CD4-positive, alpha-beta T cell treated with Interleukin-6 at 100 ng/mL for 8 hours (primary cell): ENCODE results near the gene PBX2.

Experiments used
- DNase-seq: peaks from one replicate; pipeline ENCODE4 v3.0.0-alpha.2; 2020; ENCODE audit warnings: mixed read lengths, low spot score

PBX2 gene

DNA sequence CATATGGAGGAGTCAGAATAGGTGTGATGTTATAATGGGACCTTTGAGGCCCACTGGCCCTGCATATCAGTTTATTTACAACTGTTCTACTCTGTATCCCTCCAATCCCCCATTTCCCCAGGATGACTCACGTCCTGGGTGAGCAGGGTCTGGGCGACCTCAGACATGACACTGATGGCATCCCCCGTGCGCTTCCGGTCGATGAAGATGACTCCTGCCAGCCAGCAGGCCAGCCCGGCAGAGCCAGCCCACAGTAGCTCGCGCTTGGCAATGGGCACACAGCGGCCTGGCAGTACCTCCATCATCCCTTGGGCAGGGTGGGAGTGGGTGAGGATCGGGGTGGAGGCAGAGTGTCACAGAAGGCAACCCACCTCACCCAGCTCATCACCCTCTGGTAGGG, 19.7 kb downstream of the PBX2 start:
- DNase-seq: no peak

DNA sequence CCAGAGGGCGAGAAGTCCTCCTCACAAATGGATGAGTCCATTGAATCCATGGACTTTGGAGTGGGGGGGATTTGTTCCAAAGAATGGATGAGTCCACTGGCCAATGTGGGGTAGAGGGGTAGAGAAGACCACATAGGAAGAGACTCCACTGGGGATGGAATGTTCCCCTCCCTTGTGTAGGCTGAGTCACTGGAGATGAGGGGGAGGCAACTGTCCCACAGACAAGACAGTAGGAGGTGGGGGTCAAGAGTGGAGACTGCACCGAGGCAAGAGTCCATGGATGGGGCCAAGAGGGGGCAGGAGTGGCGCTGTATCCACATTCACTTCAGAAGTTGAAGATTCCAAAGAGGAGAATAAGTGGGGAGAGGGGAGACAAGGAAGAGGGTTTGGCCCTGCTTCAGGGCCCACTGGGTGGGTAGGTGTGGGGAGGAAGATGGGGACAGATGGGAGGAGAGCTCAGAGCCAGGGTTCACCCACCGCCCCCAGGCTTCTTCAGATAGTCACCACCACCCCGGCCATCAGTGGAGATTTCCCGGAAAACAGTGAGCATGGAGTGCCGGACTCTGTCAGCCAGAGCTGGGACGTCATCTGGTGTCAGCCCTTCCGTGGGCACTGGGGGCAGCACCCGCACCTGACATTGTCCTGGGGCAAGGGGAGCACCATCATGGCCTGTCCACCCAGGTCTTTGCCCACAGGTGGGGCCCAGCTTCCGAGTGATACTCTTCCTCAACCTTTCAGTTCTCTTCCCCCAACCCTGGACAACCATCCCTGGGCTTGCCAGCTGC, 21.0 kb downstream of the PBX2 start:
- DNase-seq: no peak

DNA sequence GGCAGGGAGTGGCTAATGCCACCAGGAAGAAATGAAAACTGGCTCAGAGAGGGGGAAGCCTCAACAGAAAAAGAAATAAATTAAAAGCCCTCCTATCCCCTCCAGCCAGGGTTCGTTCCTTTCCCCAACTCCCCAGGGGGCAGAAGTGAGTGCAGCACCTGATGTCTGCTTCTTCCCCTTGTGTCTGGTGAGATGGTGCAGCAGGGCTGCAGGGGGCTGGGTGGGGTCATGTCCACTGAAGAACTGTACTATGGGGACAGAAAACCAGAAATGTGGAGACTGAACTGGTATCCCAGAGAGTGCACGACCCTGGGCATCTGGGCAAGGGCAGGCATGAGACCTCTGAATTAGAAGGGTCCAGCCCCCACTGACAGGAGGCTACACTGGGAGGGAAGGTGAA, 21.7 kb downstream of the PBX2 start:
- no peak for DNase-seq

DNA sequence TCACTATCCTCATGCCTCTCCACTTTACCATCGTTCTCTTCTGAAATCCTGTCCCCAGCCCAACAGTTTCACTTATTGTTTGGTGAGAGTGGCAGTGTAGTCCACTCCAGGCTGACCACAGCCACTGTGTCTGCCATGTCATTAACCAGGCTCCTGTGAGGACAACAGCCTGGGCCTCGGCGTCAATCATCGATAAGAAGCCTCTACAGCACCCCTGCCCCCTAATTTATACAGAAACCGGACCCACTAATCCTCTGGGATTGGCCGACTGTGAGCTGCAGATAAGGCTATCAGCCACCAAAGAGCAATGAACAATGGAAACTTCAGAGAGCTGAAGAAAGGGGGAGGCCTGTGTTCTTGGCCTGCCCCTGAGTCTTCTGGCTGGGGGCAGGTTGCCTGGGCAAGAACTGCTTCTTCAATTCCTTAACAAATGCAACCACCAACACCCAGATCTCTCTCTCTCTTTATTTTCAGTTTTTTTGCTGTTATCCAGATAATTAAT, 22.2 kb downstream of the PBX2 start:
- DNase-seq: no peak

DNA sequence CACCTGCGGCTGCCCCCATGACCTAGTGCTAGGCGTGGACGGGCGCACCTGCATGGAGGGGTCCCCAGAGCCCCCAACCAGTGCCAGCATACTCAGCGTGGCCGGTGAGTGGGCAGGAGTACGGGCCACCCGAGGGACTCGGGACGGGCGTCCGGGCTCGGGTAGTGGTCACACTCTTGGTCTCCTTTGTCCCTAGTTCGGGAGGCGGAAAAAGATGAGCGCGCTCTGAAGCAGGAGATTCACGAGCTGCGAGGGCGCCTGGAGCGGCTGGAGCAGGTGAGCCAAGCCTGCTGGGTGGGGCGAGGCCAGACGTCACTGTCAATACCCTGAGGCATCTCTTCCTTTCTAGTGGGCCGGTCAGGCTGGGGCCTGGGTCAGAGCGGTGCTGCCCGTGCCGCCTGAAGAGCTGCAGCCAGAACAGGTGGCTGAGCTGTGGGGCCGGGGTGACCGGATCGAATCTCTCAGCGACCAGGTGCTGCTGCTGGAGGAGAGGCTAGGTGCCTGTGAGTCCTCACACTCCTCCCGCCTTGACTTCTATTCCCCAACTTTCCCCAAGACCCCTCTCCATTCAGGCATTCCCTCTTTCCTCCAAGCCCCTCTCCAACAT, 22.7 kb downstream of the PBX2 start:
- DNase-seq: no peak

DNA sequence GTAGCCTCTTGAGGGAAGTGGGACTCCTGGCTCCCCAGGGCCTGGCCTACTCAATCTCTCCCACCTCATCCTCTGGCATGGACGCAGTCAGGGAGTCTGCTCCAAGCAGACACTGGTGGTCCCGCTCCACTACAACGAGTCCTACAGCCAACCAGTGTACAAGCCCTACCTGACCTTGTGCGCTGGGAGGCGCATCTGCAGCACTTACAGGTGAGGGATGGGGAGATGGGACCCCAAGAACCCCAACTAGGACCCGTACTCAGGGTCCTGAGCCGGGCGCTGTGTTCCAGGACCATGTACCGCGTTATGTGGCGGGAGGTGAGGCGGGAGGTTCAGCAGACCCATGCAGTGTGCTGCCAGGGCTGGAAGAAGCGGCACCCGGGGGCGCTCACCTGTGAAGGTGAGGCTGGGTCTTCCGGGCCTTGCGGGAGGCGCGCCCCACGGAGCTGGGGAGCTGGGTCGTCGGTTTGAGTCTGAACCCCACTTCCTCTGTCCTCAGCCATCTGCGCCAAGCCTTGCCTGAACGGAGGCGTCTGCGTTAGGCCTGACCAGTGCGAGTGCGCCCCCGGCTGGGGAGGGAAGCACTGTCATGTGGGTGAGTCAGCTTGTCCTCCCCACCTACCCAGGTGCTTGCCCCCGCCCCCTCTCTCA, 23.5 kb downstream of the PBX2 start:
- DNase-seq: no peak

DNA sequence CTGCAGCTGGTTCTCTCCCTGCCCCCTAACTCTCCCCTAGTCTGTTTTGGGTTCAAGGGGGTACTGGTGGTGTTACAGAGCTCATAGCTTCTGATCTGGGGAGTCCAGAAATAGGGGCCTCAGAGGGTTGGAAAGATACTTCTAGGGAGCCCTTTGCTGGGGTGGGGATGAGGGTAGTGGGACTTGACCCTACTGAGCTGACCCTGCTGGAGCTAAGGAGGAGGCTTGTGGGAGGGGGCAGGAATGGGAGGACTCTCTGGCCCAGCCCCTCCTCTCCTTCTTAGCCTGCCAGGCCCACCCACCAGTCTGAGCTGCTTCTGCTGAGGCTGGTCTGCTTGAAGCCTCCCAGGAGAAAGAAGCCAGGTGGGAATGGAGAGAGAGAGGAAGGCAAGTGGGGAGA, 25.7 kb downstream of the PBX2 start, which contains the start of gene EGFL8:
EGFL8 (plus strand) TSS at position 301 of the 400 bp plus-strand sequence. CDS start 1,571 bp downstream, outside the sequence.
- no peak for DNase-seq

DNA sequence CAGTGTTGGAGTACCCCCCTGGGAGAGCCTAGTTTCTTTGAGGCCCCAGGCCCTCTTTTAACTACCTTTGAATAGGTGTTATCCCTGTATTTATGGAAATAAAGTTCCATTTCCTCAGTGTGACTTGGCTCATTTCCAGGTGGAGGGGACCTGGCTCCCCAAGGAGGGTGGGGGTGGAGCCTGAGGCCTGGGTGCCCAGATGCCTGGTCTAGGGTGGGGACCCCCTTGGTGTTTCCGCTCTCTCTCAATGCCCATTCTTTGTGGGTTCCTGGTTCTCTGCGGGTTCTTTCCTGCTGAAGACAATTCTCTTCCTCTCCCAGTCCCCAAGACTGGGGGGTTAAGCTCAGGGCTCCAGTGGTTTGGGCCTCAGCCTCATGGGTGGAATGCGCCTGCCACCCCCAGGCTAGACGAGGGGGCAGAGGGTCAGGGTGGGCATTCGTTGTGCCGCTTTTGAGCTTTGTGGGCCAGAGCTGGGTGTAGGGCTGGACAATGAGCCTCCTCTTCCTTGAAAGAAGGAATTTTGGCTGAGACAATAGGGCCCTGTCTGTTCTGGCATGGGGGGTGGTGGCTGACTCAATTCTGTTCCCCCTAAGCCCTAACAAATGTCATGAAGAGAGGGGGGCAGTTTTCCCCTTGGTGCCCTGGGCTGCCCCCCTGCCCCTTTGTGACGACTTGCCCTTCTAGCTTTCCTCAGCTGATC, 26.3 kb downstream of the PBX2 start:
- DNase-seq: no peak

DNA sequence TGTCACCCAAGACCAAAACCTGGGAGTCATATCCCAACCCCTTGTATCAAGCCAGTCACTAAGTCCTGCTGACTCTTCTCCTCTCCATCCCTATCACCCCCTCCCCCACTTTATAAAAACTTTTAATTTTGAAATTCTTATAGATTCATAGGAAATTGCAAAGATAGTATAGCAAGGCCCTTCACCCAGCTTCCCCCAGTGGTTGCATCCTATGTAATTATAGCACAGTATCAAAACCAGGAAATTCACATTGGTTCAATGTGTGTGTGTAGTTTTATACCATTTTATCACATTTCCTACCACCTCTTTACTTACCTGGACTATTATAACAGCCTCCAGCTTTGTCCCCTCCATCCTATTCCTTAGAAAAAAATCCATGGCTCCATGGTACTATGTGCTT, 31.9 kb downstream of the PBX2 start:
- no peak for DNase-seq

DNA sequence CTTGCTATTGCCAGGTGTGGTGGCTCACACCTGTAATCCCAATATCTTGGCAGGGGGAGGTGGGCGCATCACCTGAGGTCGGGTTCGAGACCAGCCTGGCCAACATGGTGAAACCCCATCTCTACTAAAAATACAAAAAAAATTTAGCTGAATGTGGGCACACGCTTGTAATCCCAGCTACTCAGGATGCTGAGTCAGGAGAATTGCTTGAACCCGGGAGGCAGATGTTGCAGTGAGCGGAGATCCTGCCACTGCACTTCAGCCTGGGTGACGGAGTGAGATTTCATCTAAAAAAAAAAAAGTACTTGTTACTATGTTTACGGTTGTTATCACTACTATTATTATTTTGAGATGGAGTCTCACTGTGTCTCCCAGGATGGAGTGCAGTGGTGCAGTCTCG, 33.1 kb downstream of the PBX2 start:
- no peak for DNase-seq

DNA sequence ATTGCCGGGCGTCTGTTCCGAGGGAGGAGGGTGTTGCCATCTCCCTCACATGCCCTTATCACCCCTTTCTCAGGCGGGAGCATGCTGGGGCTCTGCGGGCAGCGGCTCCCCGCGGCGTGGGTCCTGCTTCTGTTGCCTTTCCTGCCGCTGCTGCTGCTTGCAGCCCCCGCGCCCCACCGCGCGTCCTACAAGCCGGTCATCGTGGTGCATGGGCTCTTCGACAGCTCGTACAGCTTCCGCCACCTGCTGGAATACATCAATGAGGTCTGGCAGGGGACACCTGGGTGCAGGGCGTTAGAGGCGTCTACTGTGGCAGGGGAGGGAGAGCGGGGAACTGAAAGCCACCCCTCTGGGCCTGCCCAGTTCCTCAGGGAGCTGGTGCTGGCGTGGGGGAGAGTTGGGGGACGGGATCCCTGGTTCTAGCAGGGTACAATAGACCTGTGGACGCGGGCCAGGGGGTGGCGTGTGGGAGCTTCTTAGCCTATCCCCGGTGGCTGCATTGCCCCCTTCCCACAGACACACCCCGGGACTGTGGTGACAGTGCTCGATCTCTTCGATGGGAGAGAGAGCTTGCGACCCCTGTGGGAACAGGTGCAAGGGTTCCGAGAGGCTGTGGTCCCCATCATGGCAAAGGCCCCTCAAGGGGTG, 35.4 kb downstream of the PBX2 start:
- DNase-seq: peak; percentile 73

DNA sequence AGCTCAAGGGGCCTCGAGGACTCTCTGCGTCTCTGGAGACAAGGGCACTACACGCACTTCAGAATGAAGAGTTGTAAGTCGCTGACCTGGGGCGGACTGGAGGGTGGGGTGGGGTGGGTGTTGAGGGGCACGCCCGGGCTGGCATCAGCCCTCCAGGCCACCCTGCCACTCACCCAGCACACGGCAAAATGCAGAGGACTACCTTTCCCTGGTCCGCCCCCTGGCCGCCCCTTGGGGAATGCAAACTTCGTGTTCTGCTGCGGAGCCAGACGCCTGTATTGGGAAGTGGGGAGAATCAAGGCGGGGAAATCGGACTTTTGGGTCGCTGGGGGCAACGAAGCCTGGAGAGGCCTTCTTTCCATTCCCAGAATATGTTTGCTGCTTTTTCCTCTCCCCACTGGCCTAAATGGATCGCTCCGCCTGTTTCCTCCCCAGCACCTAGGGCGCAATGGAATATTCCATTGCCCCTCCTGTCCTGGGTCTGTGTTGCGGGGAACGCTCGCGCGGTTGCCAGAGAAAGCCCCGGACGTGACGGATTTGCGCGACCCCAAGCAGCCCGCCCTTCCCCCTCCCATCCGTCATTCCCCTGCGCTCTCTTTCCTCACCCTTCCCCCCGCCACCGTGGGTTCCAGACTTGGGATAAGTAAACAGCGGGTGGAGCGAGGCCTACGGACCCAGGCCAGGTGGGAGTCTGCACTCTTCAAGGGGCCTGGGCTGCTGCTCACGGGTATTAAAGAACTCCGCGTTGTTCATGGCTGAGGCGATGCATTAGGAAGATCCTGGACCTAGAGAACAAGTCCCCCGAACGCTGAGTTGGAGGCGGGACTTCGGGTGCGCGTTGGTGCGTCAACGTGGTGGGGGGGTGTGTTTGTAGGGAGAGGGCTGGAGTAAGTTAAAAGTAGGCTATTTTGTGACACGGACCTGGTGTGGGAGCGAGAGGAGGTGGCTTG, 36.2 kb downstream of the PBX2 start, which contains the start of gene PPT2:
PPT2 (plus strand) TSS at position 578 of the 950 bp plus-strand sequence. CDS start 454 bp downstream, outside the sequence.
- DNase-seq: peak; percentile 63

DNA sequence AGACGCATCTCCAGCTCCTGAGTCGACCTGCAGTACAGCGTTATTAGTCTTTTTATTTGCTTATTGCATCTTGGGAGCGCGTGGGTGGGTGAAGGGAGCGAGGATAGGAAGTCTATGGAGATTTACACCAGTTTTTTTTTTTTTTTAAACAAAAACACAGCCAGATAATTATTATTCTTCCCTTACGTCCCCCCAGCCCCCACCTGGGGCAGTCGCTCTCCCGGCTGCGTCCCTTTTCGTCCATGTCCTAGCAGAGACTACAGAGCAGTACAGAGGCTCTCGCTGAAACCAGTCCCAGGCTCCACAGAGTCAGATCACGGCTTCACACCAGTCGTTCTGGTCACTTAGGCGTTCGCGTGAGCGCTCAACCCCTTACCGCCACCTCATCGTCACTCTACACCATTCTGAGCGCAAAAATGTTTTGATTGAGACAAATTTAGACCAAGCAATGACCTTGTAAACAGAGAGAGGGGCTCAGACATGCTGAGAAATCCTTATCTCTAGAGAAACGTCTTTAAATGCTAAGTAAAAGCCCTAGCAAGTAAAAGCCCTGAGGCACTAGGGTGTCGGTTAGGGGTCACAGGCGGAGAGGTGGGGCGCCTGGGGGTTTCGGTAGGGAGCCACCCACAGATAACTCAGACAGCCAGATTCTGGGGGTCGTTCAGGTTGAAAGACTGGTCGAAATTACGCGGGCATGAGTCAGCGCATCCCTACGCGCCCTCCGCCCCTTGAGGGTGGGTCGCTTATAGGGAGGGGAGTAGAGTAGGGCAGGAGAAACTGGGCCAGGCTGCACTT, 37.0 kb downstream of the PBX2 start:
- no peak for DNase-seq

DNA sequence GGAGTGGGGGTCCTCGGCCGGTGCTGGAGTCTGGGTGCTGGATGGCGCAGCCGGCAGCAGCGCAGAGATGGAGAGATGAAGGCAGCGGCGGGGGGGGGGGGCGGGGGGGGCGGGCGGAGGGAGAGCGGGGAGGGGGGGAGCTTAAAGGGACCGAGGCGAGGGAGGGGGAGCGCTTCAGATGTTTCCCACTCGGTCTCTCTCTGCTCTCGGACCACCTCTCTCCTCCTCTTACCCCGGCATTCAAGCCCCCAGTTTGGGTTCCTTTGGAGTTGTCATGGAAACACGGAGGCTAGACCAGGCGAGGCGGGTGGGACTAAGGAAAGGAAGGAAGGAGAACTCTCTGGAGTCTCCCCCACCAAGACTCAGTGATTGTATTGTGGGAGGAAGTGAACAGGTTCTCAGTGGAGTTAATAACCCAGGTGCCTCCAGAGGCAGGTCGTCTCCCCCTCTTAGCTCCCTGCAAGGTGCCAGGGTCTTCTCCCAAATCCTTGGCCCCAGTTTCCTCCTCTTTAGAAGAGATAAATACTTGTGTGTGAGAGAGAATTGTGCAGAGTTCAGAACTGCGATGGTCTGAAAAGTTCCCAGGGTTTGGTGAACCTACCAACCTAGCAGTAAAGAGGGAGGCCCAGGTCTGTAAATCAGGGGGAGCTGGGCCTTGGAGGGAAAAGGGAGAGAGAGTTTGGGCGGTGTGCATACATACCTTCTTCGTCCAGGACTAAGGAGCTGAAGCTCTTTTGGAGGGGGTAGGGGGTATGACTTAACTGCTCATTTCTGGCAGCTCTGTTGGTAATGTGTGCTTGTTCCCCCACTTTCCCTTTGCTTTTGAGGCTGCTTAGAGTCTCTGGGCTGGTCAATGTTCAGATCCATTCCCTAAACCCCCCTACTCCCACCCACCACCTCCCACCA, 37.9 kb downstream of the PBX2 start, which contains the start of gene PRRT1:
PRRT1 (minus strand) TSS at position 77 of the 906 bp plus-strand sequence. CDS start 112 bp downstream, outside the sequence.
- DNase-seq: no peak

DNA sequence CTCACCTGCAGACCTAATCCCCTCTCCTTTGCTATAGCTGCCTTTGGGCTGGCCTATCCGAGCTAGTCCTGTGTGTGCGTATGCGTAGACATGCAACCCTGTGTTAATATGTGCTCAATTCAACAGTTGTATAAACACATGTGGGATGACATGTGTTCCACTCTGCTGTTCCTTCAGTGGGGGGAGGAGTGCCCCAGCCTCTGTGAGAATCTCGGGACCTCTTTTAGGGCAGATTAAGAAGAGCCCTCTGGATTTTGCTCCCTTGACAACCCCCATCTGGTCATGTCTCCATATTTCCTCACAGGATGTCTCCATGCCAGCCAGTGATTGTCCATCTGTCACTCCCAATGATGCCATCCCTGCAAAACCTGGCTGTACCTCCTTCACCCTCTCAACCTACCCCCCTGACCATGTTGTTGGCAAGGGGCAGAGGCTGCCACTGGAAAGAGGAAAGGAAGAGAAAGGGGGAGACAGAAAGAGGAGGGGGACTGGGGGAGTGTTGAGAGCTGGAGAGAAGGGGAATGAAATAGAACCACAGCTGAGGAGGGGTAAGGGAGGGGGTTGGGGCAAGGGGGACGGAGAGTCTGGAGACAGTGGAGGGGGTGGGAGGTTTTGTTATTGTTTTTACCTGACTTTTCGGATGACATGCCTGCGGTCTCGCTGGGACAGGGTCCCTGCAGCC, 38.7 kb downstream of the PBX2 start:
- no peak for DNase-seq

DNA sequence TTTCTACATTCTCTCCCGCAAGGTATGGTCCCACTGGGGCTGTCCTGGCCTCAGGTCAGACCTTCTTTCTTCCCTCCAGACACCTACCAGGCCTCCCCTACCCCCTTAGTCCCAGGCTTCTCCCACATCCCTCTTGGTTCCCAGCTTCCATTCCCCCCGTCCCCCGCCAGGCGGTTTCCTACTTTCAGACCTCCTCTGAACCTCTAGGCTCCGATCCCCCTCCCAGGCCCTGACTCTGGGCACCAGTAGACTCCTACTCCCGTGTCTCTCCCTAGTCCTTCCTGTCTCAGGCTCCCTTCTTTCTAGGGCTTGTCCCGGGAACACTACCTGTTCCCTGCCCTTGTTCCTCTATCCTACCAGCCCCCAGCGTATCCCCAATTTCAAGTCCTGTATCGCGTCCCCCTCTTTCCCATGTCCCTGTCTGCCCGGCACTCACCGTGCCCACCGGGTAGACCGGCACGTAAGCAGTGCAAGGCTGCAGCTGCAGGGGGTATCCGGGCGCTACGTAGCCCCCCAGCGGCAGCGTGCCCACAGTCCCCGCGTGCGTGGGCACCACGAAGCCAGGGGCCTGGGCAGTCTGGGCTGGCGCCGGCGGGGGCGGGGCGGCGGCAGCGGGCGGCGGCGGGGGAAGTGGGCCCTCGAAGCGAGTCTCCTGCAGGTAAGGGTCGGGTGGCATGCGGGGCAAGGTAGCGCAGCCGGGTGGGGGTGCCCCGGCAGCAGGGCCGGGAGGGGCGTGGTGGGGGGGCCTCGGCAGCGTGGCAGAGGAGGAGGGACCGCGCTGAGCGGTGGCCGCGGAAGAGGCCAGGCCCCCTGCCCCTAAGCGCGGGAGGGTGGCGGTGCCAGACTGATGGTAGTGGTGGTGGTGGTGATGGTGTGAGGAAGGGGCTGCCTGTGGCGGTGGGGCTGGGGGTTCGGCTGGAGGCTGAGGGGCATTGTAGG, 39.8 kb downstream of the PBX2 start:
- DNase-seq: no peak
